ENCODE measurements around the gene PLAC1.

Gene PLAC1

DNA sequence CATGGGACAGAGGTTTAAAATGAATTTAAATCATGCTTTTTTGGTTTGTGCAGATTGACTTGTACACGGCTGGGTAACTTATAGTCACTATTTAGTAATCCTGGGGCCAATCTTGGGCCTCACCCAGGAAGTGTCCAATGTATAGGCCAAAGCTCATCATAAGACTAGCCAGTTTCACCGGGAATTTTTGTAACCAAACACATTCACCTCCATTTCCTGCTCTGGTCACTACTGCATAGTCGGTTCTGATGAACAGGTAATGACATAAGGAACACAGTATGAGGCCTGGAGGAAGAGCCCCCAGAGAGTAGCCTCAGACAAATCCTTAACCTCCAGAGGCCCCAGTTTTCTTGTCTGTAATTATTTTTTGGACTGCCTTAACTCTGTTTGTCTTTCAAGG, 116.4 kb downstream of the PLAC1 start:
- ChIA-PET POLR2A (ENCODE audit: low non-redundant PET) (no interaction called here), CTCF (no interaction called here)
- TF ChIP-seq, protein P1, sequence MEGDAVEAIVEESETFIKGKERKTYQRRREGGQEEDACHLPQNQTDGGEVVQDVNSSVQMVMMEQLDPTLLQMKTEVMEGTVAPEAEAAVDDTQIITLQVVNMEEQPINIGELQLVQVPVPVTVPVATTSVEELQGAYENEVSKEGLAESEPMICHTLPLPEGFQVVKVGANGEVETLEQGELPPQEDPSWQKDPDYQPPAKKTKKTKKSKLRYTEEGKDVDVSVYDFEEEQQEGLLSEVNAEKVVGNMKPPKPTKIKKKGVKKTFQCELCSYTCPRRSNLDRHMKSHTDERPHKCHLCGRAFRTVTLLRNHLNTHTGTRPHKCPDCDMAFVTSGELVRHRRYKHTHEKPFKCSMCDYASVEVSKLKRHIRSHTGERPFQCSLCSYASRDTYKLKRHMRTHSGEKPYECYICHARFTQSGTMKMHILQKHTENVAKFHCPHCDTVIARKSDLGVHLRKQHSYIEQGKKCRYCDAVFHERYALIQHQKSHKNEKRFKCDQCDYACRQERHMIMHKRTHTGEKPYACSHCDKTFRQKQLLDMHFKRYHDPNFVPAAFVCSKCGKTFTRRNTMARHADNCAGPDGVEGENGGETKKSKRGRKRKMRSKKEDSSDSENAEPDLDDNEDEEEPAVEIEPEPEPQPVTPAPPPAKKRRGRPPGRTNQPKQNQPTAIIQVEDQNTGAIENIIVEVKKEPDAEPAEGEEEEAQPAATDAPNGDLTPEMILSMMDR (conservative IDR thresholded peaks at IDR 0.05; ENCODE audit: low read depth) = no peak
- H3K27ac ChIP-seq = peak overlapping the region; percentile 67; the same call in 1 of the 2 replicates
- no peak for DNase-seq (ENCODE audit: low spot score)

DNA sequence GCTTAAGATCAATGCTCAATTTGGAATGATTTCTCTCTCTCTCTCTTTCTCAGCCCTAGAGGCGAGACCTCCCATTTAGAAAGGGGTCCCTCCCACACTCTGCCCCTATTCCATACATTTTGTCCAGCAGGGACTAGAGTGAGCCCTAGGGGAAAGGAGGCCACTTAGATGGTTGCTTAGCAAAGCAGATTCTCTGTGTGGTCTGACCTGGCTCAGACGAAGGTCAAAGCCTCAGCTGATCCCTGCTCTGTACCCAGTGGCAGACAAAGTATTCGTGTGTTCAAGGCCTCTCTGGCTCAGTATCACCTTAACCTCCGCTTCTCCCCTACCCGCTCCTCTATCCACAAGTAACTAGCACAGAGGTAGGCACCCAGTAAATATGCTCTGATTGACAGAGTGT, 120.0 kb downstream of the PLAC1 start:
- CTCF ChIA-PET = interaction anchor here (0.6 kb wide), 1 partner anchor 174 kb away, joined by 3 read pairs; no protein-coding TSS in a partner anchor
- POLR2A ChIA-PET (ENCODE audit: low non-redundant PET) = no interaction called here

DNA sequence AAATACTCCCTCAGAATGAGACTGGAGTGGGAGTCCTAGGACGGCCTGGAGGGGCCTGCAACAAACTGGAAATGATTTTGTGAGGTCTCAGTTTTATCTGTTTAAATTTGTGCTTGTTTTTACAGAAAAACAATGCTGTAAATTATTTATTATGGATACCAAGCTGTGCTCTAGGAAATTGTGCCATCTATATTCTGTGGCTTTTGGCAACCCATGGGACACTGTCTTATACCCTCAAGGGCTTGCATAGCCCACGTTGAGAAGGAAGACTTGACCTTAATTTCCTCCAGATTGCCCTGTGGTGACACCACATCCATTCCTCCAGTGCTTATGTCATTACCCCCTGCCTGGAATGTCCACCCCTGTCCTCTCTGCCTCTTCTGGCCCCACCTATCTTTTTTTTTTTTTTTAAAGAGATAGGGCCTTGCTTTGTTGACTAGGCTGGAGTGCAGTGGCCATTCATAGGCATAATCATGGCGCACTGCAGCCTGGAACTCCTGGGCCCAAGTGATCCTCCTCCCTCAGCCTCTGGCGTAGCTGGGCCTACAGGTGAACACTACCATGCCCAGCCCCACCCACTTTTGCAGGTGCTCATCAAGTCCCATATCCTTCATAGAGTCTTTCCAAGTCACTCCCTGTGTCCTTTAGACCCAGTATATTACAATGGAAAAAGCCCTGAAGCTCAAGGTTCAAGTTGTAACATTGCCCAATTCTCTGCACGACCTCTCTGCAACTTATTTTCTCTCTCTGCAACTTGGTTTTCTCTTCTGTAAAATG, 120.9 kb downstream of the PLAC1 start:
- no peak overlapping the region for H3K27ac ChIP-seq
- DNase-seq (ENCODE audit: low spot score) = no peak
- TF ChIP-seq, protein P1 (conservative IDR thresholded peaks at IDR 0.05; ENCODE audit: low read depth) = no peak
- POLR2A ChIA-PET (ENCODE audit: low non-redundant PET) = no interaction called here
- CTCF ChIA-PET = no interaction called here

More for the DNA sequence above, 120.0 kb downstream of the PLAC1 start:
- TF ChIP-seq, protein P1 (conservative IDR thresholded peaks at IDR 0.05; ENCODE audit: low read depth) = no peak
- no peak overlapping the region for H3K27ac ChIP-seq
- no peak for DNase-seq (ENCODE audit: low spot score)

DNA sequence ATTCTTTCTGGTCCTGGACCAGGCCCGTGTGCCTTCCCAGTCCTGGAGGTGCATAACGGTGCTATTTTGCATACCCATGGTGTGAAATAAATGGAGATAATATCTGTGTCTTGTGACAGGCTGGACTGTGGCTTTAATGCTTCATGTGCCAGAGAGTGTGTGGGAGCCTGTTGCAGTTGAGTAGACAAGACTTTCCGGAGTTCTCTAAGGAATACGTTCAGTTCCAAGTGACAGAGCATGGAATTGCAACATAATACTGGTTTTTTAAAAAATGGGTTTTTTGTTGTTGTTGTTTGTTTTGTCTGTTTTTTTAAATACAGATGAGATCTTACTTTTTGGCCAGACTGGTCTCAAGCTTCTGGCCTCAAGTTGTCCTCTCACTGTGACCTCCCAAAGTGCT, 124.3 kb downstream of the PLAC1 start:
- DNase-seq (ENCODE audit: low spot score) = no peak
- TF ChIP-seq, protein P1 (conservative IDR thresholded peaks at IDR 0.05; ENCODE audit: low read depth) = no peak
- no peak overlapping the region for H3K27ac ChIP-seq
- CTCF ChIA-PET = no interaction called here
- POLR2A ChIA-PET (ENCODE audit: low non-redundant PET) = no interaction called here

DNA sequence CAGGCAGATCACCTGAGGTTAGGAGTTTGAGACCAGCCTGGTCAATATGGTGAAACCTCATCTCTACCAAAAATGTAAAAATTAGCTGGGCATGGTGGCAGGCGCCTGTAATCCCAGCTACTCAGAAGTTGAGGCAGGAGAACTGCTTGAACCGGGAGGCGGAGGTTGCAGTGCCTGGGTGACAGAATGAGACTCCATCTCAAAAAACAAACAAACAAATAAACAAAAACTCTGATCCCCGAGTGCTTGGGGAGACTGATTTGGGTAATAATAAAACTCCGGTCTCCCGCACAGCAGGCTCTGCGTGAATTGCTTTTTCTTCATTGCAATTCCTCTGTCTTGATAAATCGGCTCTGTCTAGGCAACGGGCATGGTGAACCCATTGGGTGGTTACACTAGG, 124.9 kb downstream of the PLAC1 start:
- ChIA-PET CTCF (no interaction called here), POLR2A (ENCODE audit: low non-redundant PET) (no interaction called here)
- TF ChIP-seq, protein P1 (conservative IDR thresholded peaks at IDR 0.05; ENCODE audit: low read depth) = no peak
- H3K27ac ChIP-seq = no peak overlapping the region
- no peak for DNase-seq (ENCODE audit: low spot score)

DNA sequence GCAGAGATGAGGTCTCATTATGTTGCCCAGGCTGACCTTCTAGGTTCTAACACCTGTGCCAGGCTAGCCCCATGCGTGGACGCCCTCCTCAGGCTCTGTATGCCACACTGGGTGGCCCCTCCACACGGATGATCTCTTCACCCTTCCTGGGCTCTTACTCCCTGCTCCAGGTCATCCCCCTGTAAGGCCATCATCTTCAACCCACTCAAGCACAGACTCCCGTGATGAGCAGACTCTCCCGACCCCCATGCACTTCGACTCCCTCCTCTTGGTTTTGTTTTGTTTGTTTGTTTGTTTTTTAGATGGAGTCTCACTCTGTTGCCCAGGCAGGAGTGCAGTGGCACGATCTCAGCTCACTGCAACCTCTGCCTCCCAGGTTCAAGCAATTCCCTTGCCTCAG, 127.4 kb downstream of the PLAC1 start:
- ChIA-PET POLR2A (ENCODE audit: low non-redundant PET) (no interaction called here), CTCF (no interaction called here)
- DNase-seq (ENCODE audit: low spot score) = no peak
- H3K27ac ChIP-seq = no peak overlapping the region
- TF ChIP-seq, protein P1 (conservative IDR thresholded peaks at IDR 0.05; ENCODE audit: low read depth) = no peak
